Activated CD4-positive, alpha-beta T cell treated with anti-CD3 and anti-CD28 coated beads, Interleukin-2, amount 10 ng/mL, durations not matched to agents 24 days and 14 days (primary cell): ENCODE data around the gene IL36A. TPM values are rescaled to one million over a fixed set of nuclear protein-coding genes. Genes with fewer than 3 reads are reported as not detected.

Experiments
- DNase-seq: peaks from one replicate; pipeline ENCODE4 v3.0.0; 2022
- H3K27ac Mint-ChIP-seq: one replicate; pipeline ENCODE4 v1.8.0; 2022; ENCODE audit warnings: mild to moderate bottlenecking, mixed read lengths
- H3K27me3 Mint-ChIP-seq: one replicate; pipeline ENCODE4 v1.8.0; 2022; ENCODE audit warnings: mixed read lengths
- H3K36me3 Mint-ChIP-seq: one replicate; pipeline ENCODE4 v1.8.0; 2022; ENCODE audit warnings: low read depth, mild to moderate bottlenecking, mixed read lengths
- H3K4me1 Mint-ChIP-seq: one replicate; pipeline ENCODE4 v1.8.0; 2021; ENCODE audit warnings: mixed read lengths
- H3K4me3 Mint-ChIP-seq: one replicate; pipeline ENCODE4 v1.8.0; 2022; ENCODE audit warnings: mild to moderate bottlenecking, moderate library complexity, mixed read lengths
- H3K9me3 Mint-ChIP-seq: one replicate; pipeline ENCODE4 v1.8.0; 2021; ENCODE audit warnings: mixed read lengths
- intact Hi-C: fragments of 100-400 bp; cut with micrococcal nuclease; formaldehyde crosslinking; loops from one replicate; pipeline ENCODE4 v1.15.1; 2023
- total RNA-seq: library from RNA; stranded (reverse); gene quantifications from 2 replicates; pipeline ENCODE4 v1.2.3, GENCODE V29; 2022

The IL36A gene
- total RNA-seq, 1 donor from 2014 or later = 0.23 TPM

DNA sequence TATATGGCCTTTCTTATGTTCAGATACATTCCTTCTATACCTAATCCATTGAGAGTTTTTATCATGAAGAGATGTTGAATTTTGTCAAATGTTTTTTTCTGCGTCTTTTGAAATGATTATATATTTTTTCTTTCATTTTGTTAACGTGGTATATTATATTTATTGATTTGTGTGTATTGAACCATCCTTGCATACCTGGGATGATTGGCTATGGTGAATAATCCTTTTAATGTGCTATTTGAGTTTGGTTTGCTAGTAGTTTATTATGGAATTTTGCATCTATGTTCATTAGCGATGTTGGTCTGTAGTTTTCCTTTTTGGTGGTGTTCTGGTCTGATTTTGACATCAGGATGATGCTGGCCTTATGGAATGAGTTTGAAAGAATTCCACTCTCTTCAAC is 15.6 kb upstream of the IL36A start:
- H3K9me3 Mint-ChIP-seq = peaks cover 28% of the 10 kb centered on the region
- intact Hi-C loops = no loop called here
- no peak overlapping the region for H3K4me3 Mint-ChIP-seq
- DNase-seq = no peak
- H3K27ac Mint-ChIP-seq = no peak overlapping the region
- H3K36me3 Mint-ChIP-seq = peaks cover 17% of the 10 kb centered on the region
- peaks cover 15% of the 10 kb centered on the region for H3K4me1 Mint-ChIP-seq
- H3K27me3 Mint-ChIP-seq = peaks cover 5% of the 10 kb centered on the region

DNA sequence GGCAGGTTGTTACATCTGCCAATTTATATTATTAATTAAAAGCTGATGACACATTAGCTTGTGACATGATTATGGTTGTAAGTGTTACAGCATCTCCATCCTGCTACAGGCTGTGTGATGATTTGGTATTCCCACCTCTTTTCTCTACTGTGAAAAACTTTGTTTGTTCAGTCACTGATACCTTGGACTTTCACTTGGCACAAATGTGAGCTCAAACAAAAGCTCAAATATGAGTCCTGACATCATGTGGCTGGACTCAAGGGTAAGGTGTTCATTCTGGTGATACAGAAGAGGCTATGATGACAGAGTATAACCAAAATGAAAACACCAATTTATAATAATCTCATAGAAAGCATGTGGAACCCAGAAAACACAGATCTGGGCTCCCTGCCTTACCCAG is 11.4 kb upstream of the IL36A start:
- H3K4me3 Mint-ChIP-seq = no peak overlapping the region
- no peak overlapping the region for H3K27ac Mint-ChIP-seq
- DNase-seq = no peak
- H3K36me3 Mint-ChIP-seq = peaks cover 16% of the 10 kb centered on the region
- H3K4me1 Mint-ChIP-seq = peaks cover 28% of the 10 kb centered on the region
- H3K27me3 Mint-ChIP-seq = peaks cover 5% of the 10 kb centered on the region
- intact Hi-C loops = no loop called here
- H3K9me3 Mint-ChIP-seq = peaks cover 22% of the 10 kb centered on the region

DNA sequence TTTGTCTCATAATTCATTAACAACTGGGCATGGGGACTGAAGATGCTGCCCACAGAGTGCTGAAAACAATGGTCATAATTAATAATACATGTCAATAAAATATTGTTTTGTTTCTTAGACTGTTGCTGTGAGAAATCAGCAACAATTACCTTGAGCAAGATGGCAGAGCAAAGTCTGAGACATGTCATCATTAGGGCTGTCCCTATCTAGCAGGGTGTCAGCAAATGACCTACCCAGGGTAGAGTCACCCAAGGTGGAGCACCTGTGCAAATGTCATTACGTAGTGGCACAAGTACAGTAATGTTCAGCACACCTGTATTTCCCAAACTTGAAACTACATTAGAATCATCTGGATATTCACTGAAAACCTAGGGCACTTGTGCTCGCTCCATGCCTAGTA is 10.6 kb upstream of the IL36A start:
- peak; percentile 53 for DNase-seq
- Mint-ChIP-seq H3K27me3 (peaks cover 5% of the 10 kb centered on the region), H3K27ac (no peak overlapping the region), H3K4me1 (peaks cover 28% of the 10 kb centered on the region), H3K36me3 (peaks cover 20% of the 10 kb centered on the region), H3K4me3 (no peak overlapping the region), H3K9me3 (peaks cover 30% of the 10 kb centered on the region)
- intact Hi-C loops = loop anchor here (5.0 kb wide), 1 partner anchor 77 kb away; no protein-coding TSS in a partner anchor

DNA sequence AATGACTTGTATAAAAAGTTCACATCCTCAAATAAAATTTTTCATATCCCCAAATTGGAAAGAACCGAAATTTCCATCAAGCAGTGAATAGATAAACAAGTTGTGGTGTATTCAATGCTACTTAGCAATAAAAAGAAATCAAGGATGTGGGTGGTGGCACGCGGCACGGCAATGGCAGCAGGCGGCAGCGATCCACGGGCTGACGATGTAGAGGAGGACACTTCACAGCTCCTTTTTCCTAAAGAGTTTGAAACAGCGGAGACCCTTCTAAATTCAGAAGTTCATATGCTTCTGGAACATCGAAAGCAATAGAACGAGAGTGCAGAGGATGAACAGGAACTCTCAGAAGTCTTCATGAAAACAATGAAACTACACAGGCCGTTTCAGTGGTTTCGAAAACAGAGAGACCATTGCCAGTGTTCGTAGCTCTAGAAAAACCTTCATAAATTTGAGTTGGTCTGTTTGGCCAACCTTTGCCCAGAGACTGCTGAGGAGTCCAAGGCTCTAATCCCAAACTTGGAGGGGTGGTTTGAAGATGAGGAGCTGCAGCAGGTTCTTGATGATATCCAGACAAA is 9.8 kb upstream of the IL36A start:
- intact Hi-C loops = loop anchor here (5.0 kb wide), 1 partner anchor 78 kb away; no protein-coding TSS in a partner anchor

DNA sequence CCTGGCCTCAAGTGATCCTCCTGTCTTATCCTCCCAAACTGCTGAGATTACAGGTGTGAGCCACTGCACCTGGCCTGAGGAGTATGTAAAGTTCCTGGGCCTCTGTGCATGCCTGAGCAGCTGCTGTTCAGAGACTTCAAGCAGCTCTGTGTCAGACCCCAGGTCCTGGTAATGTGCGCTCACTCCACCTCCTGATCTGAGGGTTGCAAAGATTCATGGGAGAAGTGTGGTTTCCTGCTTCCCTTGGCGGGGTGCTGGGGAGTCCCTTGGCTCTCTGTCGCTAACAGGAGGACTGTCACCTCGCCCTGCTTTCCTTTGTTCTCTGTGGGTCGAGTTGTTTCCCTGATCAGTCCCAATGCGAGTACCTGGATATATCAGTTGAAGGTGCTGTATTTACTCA is 8.6 kb upstream of the IL36A start:
- Mint-ChIP-seq H3K4me3 (peak overlapping the region; percentile 68), H3K4me1 (peaks cover 28% of the 10 kb centered on the region), H3K27ac (peak overlapping the region; percentile 84), H3K27me3 (peaks cover 5% of the 10 kb centered on the region), H3K9me3 (peaks cover 38% of the 10 kb centered on the region), H3K36me3 (peaks cover 22% of the 10 kb centered on the region)
- DNase-seq = peak; percentile 95
- intact Hi-C loops = loop anchor here (5.0 kb wide), 1 partner anchor 79 kb away; no protein-coding TSS in a partner anchor

More for the DNA sequence above, 9.8 kb upstream of the IL36A start:
- Mint-ChIP-seq H3K4me3 (peak overlapping the region; percentile 73), H3K27ac (peak overlapping the region; percentile 80), H3K9me3 (peaks cover 27% of the 10 kb centered on the region), H3K36me3 (peaks cover 16% of the 10 kb centered on the region), H3K4me1 (peaks cover 28% of the 10 kb centered on the region), H3K27me3 (peaks cover 5% of the 10 kb centered on the region)
- DNase-seq = peak; percentile 78

DNA sequence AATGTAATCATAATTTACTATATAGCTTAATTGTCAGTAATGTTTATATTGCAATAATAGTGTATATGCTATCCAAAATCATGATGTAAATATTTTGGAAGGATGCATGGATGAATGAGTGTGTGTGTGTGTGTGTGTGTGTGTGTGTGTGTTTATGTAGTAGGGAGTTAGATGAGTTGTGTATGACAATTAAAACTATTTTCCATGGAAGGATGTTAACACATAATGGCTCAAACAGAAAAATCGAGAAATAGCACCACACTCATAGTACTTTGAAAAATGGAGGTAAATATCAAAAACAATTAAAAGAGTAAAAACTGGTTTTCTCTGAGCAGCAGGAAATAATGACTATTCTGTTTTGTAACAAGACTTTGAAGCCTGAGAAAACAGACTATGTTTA is 8.1 kb upstream of the IL36A start:
- intact Hi-C loops = loop anchor here (5.0 kb wide), 1 partner anchor 80 kb away; no protein-coding TSS in a partner anchor
- Mint-ChIP-seq H3K4me3 (peak overlapping the region; percentile 68), H3K9me3 (peaks cover 37% of the 10 kb centered on the region), H3K27me3 (peaks cover 7% of the 10 kb centered on the region), H3K36me3 (peaks cover 18% of the 10 kb centered on the region), H3K27ac (peak overlapping the region; percentile 84), H3K4me1 (peaks cover 28% of the 10 kb centered on the region)
- no peak for DNase-seq

DNA sequence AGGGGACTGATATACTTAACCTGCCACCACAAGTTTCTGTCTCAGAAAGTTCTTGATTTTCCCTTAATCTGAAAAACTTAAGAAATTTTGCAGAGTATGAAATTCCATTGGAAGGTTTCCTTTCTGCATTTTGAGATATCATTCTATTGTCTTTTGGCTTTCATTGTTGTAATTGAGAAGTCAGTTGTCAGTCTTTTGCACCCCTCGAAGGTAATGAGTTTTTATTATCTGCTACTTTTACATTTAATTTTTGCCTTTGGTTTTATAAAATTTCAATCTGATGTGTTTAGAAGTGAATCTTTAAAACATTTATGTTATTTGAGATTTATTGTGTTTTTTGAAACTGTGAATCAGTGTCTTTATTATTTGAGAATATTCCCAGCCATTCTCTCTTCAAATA is 4.8 kb upstream of the IL36A start:
- no peak for DNase-seq
- Mint-ChIP-seq H3K27ac (no peak overlapping the region), H3K9me3 (peaks cover 31% of the 10 kb centered on the region), H3K27me3 (peaks cover 2% of the 10 kb centered on the region), H3K4me3 (no peak overlapping the region), H3K36me3 (peaks cover 13% of the 10 kb centered on the region), H3K4me1 (peaks cover 21% of the 10 kb centered on the region)
- intact Hi-C loops = no loop called here

DNA sequence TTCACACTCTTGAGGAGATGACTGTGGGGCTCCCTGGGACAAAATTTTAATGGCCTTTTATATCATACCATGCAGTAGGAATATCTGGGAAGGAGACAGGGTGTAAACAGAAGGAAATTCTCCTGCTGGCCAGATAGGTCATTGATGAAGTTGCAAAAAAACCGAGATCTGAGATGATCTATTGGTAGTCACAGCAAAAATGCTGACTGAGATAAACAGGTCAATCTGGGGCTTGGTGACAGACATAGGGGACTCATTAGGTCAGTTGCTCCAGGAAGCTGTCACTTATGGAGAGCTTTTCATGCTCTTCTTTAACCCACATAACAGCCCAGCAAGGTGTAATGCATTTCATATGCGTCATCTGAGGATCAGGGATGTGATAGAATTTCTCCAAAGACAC is 2.6 kb upstream of the IL36A start:
- Mint-ChIP-seq H3K36me3 (peaks cover 13% of the 10 kb centered on the region), H3K4me3 (no peak overlapping the region), H3K27ac (no peak overlapping the region), H3K4me1 (peaks cover under 1% of the 10 kb centered on the region), H3K27me3 (peaks cover 2% of the 10 kb centered on the region), H3K9me3 (peaks cover 31% of the 10 kb centered on the region)
- DNase-seq = peak; percentile 41
- intact Hi-C loops = no loop called here

DNA sequence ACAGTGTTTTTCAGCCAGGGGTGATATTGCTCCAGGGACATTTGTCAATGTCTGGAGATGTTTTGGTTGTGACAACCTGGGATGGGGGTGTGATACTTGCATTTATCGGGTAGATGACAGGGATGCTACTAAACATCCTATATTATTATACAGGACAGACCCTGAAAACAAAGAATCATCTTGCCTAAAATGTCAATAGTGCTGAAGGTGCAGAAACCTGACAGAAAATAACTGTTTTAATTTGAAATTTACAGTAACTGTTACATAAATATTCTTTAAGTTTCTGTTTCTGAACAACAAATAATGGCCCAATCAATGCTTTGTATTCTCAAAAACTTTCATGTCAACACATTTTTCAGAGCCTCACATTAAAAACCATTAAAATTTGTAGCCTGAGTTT is 2.0 kb downstream of the IL36A start:
- Mint-ChIP-seq H3K27me3 (peaks cover 9% of the 10 kb centered on the region), H3K4me1 (peaks cover 5% of the 10 kb centered on the region), H3K4me3 (no peak overlapping the region), H3K27ac (no peak overlapping the region), H3K9me3 (peaks cover 12% of the 10 kb centered on the region), H3K36me3 (no peaks in the 10 kb centered on the region)
- DNase-seq = peak; percentile 28
- intact Hi-C loops = no loop called here

DNA sequence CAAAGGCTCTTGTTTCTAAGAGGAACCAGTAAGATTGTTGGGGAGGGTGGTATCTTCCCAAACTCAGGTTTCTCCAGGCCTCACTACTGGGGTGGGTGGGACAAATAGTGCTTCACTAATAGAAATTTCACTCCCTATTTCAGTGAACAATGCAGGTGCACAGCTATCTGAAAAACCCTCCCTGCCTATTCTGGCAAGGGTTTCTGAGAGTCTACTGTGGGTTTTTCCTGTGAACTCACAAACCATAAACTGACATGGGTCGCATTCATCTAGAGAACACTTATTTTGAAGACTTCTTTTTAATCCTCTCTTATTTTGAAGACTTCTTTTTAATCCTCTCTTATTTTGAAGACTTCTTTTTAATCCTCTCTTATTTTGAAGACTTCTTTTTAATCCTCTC is 4.4 kb downstream of the IL36A start:
- no peak overlapping the region for H3K27ac Mint-ChIP-seq
- H3K36me3 Mint-ChIP-seq = no peaks in the 10 kb centered on the region
- H3K4me3 Mint-ChIP-seq = no peak overlapping the region
- intact Hi-C loops = no loop called here
- peaks cover 9% of the 10 kb centered on the region for H3K27me3 Mint-ChIP-seq
- H3K4me1 Mint-ChIP-seq = peaks cover 5% of the 10 kb centered on the region
- DNase-seq = peak; percentile 40
- peaks cover 12% of the 10 kb centered on the region for H3K9me3 Mint-ChIP-seq

DNA sequence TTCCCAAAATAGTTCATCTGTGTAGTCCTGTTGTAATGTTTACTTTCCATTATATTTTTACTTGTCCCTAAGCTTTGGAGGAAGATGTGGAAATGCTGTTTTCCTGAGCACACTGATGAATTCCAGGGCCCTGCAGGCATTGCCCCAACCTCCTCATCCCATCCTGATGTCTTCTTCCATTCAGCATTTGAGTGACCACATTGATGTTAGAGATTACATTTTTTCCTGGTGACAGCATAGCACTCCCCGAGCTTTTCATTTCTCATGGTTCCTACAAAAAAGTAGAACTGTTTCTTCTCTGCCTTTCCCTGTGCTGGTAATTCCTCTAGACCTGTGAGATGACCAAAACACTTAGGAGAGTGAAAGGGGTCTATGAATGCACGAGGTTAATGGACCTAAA is 4.8 kb downstream of the IL36A start:
- Mint-ChIP-seq H3K27me3 (peaks cover 11% of the 10 kb centered on the region), H3K27ac (no peak overlapping the region), H3K9me3 (peaks cover 12% of the 10 kb centered on the region), H3K4me3 (no peak overlapping the region), H3K36me3 (no peaks in the 10 kb centered on the region), H3K4me1 (peaks cover 5% of the 10 kb centered on the region)
- intact Hi-C loops = no loop called here
- peak; percentile 18 for DNase-seq

DNA sequence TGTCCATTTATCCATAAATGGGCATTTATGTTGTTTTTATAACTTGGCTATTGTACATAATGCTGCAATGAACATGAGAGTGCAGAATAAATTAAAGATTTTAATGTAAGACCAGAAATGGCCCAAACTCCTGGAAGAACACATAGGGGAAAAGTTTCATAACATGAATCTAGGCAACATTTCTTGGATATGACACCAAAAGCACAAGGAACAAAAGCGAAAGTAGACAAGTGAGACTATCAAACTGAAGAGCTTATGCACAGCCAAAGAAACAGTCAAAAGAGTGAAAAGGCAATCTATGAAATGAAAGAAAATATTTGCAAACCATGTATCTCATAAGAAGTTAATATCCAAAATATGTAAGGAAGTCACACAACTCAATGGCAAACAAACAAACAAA is 5.8 kb downstream of the IL36A start:
- peaks cover 11% of the 10 kb centered on the region for H3K27me3 Mint-ChIP-seq
- no peaks in the 10 kb centered on the region for H3K36me3 Mint-ChIP-seq
- no peak overlapping the region for H3K4me3 Mint-ChIP-seq
- H3K27ac Mint-ChIP-seq = no peak overlapping the region
- no peak for DNase-seq
- intact Hi-C loops = no loop called here
- peaks cover 10% of the 10 kb centered on the region for H3K4me1 Mint-ChIP-seq
- peaks cover 12% of the 10 kb centered on the region for H3K9me3 Mint-ChIP-seq

DNA sequence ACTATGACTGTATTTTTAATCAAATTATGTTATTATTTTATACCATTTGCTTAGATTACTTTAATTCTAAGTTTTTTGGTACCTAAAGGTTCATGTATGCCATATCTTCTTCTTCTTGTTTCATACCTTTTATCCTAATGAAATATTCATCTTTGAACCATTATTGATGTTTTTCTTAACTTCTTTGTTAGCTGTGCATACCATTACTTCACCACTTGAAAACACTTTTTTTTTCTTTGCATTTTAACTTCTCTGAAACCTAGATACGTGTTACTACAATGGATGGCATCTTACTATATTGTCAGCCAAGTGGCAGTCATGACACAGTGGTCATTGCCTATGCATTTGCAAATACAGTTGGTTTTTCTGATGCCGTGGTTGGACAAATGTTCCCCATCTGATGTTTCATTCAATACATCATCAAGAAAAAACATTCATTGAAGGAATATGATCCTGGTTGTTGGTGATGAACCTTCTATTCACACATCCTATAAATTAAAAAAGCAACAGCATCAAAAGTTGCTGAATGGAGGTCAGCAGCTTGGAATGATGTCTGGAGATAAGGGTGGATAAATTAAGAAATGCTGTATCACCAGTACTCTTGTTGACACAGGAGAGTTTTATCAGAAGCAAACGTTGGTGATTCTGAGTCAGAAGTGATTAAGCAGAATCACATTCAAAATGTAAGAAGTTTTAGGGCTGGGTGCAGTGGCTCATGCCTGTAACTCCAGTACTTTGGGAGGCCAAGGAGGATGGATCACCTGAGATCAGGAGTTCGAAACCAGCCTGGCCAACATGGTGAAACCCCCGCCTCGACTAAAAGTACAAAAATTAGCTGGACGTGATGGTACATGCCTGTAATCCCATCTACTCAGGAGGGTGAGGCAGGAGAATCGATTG is 7.4 kb downstream of the IL36A start:
- Mint-ChIP-seq H3K4me1 (peaks cover 10% of the 10 kb centered on the region), H3K27me3 (peaks cover 21% of the 10 kb centered on the region), H3K36me3 (no peaks in the 10 kb centered on the region), H3K27ac (no peak overlapping the region), H3K4me3 (no peak overlapping the region), H3K9me3 (peaks cover 22% of the 10 kb centered on the region)
- no peak for DNase-seq
- intact Hi-C loops = no loop called here

DNA sequence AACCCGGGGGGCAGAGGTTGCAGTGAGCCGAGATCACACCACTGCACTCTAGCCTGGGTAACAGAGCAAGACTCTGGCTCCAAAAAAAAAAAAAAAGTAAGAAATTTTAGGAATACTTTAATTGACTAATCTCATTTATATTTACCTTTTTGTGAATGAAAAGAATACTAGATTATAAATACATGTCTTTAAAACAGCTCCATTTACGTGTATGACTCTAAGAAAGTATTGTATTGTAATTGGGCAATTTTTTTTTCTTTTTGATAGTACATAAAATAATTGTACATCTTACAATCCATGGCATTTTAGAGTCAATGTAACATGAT is 8.0 kb downstream of the IL36A start:
- DNase-seq = no peak
- peaks cover 25% of the 10 kb centered on the region for H3K27me3 Mint-ChIP-seq
- peaks cover 22% of the 10 kb centered on the region for H3K9me3 Mint-ChIP-seq
- H3K27ac Mint-ChIP-seq = no peak overlapping the region
- intact Hi-C loops = no loop called here
- no peaks in the 10 kb centered on the region for H3K36me3 Mint-ChIP-seq
- H3K4me1 Mint-ChIP-seq = peaks cover 10% of the 10 kb centered on the region
- H3K4me3 Mint-ChIP-seq = no peak overlapping the region
